CD14-positive monocyte (primary cell): ENCODE data around the gene LRRC45. TPM values are rescaled to one million over a fixed set of nuclear protein-coding genes. Genes with fewer than 3 reads are reported as not detected.
A peak's percentile ranks its signal among the peaks of the same experiment; 100 is the strongest.

Source experiments
- DNase-seq, 3 donors: peaks; one replicate each; pipeline ENCODE4 v3.0.0-alpha.2; 2011 to 2022
- H2AFZ ChIP-seq: 2 replicates; pipeline ENCODE4 v1.6.0; 2012; ENCODE audit warnings: mild to moderate bottlenecking, low read depth, low read length, inconsistent platforms; ENCODE audit not compliant: insufficient read depth, poor library complexity, severe bottlenecking
- H3K27ac ChIP-seq, 2 donors: 1 replicate in 1 of 2; 2 replicates in 1 of 2; pipeline ENCODE4 v1.5.1; 2012 to 2013; ENCODE audit warnings: low read length in 2 of 2, control low read depth in 1 of 2, inconsistent platforms in 1 of 2, low read depth in 1 of 2, mild to moderate bottlenecking in 1 of 2
- H3K27me3 ChIP-seq, 2 donors: one replicate each; pipeline versions ENCODE4 v1.6.0 to v1.6.1; 2011 to 2013; ENCODE audit warnings: low read length in 2 of 2; ENCODE audit not compliant: control insufficient read depth in 2 of 2, insufficient read depth in 2 of 2
- H3K36me3 ChIP-seq, 2 donors: replicated peaks in 1 of 2; 1 replicate in 1 of 2; 2 replicates in 1 of 2; pipeline versions ENCODE4 v1.5.1 to v1.6.1; 2012 to 2013; ENCODE audit warnings: low read length in 2 of 2, control low read depth in 1 of 2, inconsistent platforms in 1 of 2, mild to moderate bottlenecking in 1 of 2; ENCODE audit not compliant: insufficient read depth in 2 of 2, control insufficient read depth in 1 of 2
- H3K4me1 ChIP-seq, 2 donors: 1 replicate in 1 of 2; 2 replicates in 1 of 2; pipeline versions ENCODE4 v1.5.1 to v1.6.1; 2012 to 2013; ENCODE audit warnings: low read length in 2 of 2, control low read depth in 1 of 2, inconsistent platforms in 1 of 2, mild to moderate bottlenecking in 1 of 2, moderate library complexity in 1 of 2; ENCODE audit not compliant: insufficient read depth in 2 of 2, control insufficient read depth in 1 of 2
- H3K4me2 ChIP-seq: replicated peaks from 2 replicates; pipeline ENCODE3; 2012; ENCODE audit warnings: low read length, moderate library complexity, mild to moderate bottlenecking; ENCODE audit not compliant: poor library complexity, severe bottlenecking; ENCODE audit errors: extremely low read depth
- H3K4me3 ChIP-seq, 3 experiments: fragments of 200-600 bp in 1 of 3; sonication (generic) in 1 of 3; replicated peaks in 1 of 3; 1 replicate in 2 of 3; 2 replicates in 1 of 3; pipeline ENCODE4 v1.5.1; 2011 to 2013; ENCODE audit warnings: low read length in 3 of 3, mild to moderate bottlenecking in 3 of 3, control low read depth in 2 of 3, low read depth in 2 of 3, inconsistent platforms in 1 of 3, moderate library complexity in 1 of 3
- H3K79me2 ChIP-seq: 2 replicates; pipeline ENCODE4 v1.6.0; 2012; ENCODE audit warnings: mild to moderate bottlenecking, control low read depth, inconsistent platforms, low read length, moderate library complexity; ENCODE audit not compliant: insufficient read depth
- H3K9ac ChIP-seq: 2 replicates; pipeline ENCODE4 v1.6.0; 2017; ENCODE audit warnings: low read length, mild to moderate bottlenecking; ENCODE audit not compliant: insufficient read depth, poor library complexity, severe bottlenecking
- H3K9me3 ChIP-seq, 2 donors: replicated peaks in 1 of 2; 1 replicate in 1 of 2; 2 replicates in 1 of 2; pipeline versions ENCODE4 v1.5.1 to v1.6.1; 2012 to 2013; ENCODE audit warnings: low read length in 2 of 2, control low read depth in 1 of 2; ENCODE audit not compliant: control insufficient read depth in 1 of 2, insufficient read depth in 1 of 2
- H4K20me1 ChIP-seq: 2 replicates; pipeline ENCODE4 v1.6.0; 2012; ENCODE audit warnings: mild to moderate bottlenecking, low read length, control low read depth, moderate library complexity; ENCODE audit not compliant: insufficient read depth
- H3K27ac Mint-ChIP-seq, 7 donors: one replicate each; pipeline ENCODE4 v1.8.0; 2020; ENCODE audit warnings: mild to moderate bottlenecking in 7 of 7, mixed read lengths in 7 of 7, moderate library complexity in 6 of 7, inconsistent platforms in 2 of 7
- H3K27me3 Mint-ChIP-seq, 3 donors: one replicate each; pipeline ENCODE4 v1.8.0; 2021 to 2022; ENCODE audit warnings: low read depth in 3 of 3, mild to moderate bottlenecking in 3 of 3, mixed read lengths in 3 of 3, moderate library complexity in 3 of 3, inconsistent platforms in 1 of 3
- H3K36me3 Mint-ChIP-seq, 2 donors: one replicate each; pipeline ENCODE4 v1.8.0; 2020; ENCODE audit warnings: mixed read lengths in 2 of 2, inconsistent platforms in 1 of 2, mild to moderate bottlenecking in 1 of 2
- H3K4me1 Mint-ChIP-seq: one replicate; pipeline ENCODE4 v1.8.0; 2020; ENCODE audit warnings: mild to moderate bottlenecking, mixed read lengths
- H3K4me3 Mint-ChIP-seq, 2 donors: one replicate each; pipeline ENCODE4 v1.8.0; 2020; ENCODE audit warnings: mild to moderate bottlenecking in 2 of 2, mixed read lengths in 2 of 2, moderate library complexity in 1 of 2
- H3K9me3 Mint-ChIP-seq, 7 donors: one replicate each; pipeline ENCODE4 v1.8.0; 2020 to 2022; ENCODE audit warnings: mixed read lengths in 7 of 7, mild to moderate bottlenecking in 6 of 7, moderate library complexity in 6 of 7, inconsistent platforms in 2 of 7
- CTCF ChIP-seq: fragments of 200-600 bp; IDR thresholded peaks from one replicate; pipeline ENCODE4 v1.8.0; 2022; ENCODE audit warnings: antibody characterized with exemption, mild to moderate bottlenecking
- WGBS: methylation state at CpG from one replicate; pipeline ENCODE4 v1.1.5; 2013; ENCODE audit warnings: missing lambda C conversion rate; ENCODE audit not compliant: insufficient coverage; 5-methylcytosine and 5-hydroxymethylcytosine counted together
- intact Hi-C, 2 donors: fragments of 100-400 bp; cut with micrococcal nuclease; formaldehyde crosslinking; loops; one replicate each; pipeline versions ENCODE4 v1.15.0 to v1.15.1; 2023
- polyA plus RNA-seq, 3 donors: library from polyadenylated mRNA; depleted of rRNA in 1 of 3; unstranded in 2 of 3; stranded (reverse) in 1 of 3; fragments of 300-500 nt in 2 of 3; fragments of >200 nt in 1 of 3; fragmentation: Illumina TruSeq in 2 of 3; gene quantifications; 1 replicate in 2 of 3; 2 replicates in 1 of 3; pipeline ENCODE4 v1.2.3, GENCODE V29; 2012 to 2021

The LRRC45 gene
- polyA plus RNA-seq, 3 donors, result 2.6 to 12.2 (median 3.4) TPM

DNA sequence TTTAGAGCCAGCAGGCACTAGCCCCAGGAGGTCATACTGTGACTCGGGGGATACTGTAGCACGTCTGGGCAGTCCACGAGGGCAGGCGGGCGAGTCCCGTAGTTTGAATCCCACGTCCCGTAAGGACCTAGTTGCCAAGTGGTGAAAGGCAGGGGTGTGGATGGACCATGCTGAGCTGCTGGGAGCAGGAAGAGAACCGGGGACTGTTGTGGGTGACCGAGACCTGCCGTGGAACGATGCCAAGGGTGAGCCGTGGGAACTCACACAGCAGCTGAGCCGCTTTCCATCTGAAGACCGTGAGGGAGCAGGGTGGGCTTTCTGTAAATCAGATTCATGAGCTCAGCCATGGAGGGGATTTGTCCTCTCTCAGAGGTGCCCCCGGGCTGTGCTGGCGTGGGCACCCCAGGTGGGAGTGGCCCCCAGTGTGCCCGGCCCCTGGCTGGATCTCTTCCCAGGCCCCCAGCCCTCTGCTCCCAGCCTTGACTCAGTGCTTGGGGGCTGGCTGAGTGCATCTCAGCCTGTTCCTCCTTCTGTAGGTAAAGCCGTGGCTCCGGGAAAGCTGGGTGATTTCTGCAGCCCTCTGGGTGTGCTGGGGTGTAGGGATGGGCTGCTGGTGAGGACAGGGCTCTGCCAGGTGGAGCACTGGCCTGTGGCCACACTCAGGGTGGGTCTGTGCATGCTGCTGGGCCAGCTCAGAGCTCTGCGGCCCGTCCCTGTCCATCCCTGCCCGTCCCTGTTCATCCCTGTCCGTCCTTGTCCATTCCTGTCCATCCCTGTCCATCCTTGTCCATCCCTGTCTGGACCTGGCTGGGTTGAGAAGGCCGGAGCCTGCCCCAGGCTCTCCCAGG, 32.0 kb upstream of the LRRC45 start:
- H2AFZ ChIP-seq, result no peak overlapping the region
- H3K27ac Mint-ChIP-seq, result peak overlapping the region in 1 of 7 donors; percentile 56
- no peaks in the 10 kb centered on the region for H3K4me1 Mint-ChIP-seq
- H3K27me3 Mint-ChIP-seq, result peaks cover 0 to 1% (median 0%) of the 10 kb centered on the region in 3 donors
- no peak overlapping the region for H3K4me3 ChIP-seq
- peaks cover 31 to 41% of the 10 kb centered on the region in 2 donors for H3K36me3 ChIP-seq
- H3K27ac ChIP-seq, result no peak overlapping the region
- H3K79me2 ChIP-seq, result no peaks in the 10 kb centered on the region
- no peaks in the 10 kb centered on the region for H3K9me3 Mint-ChIP-seq
- no peak for TF ChIP-seq CTCF
- no peak overlapping the region for H3K4me2 ChIP-seq
- H3K9me3 ChIP-seq, result no peaks in the 10 kb centered on the region
- no peaks in the 10 kb centered on the region for H3K27me3 ChIP-seq
- H3K9ac ChIP-seq, result no peak overlapping the region
- H3K4me1 ChIP-seq, result no peaks in the 10 kb centered on the region
- H4K20me1 ChIP-seq, result peaks cover 14% of the 10 kb centered on the region
- intact Hi-C loops, result no loop called here
- 96% methylated on average over 22 of the region's 25 CpGs for WGBS
- H3K4me3 Mint-ChIP-seq, result no peak overlapping the region
- peaks cover 40 to 58% of the 10 kb centered on the region in 2 donors for H3K36me3 Mint-ChIP-seq
- DNase-seq, result no peak

GRCh38 chr17:81991684-81992305, 31.3 kb upstream of the LRRC45 start:
- DNase-seq, result no peak
- Mint-ChIP-seq H3K4me3 (no peak overlapping the region), H3K27me3 (peaks cover 0 to 1% (median 0%) of the 10 kb centered on the region in 3 donors), H3K4me1 (no peaks in the 10 kb centered on the region), H3K27ac (no peak overlapping the region), H3K9me3 (peaks cover 0 to 2% (median 0%) of the 10 kb centered on the region in 7 donors), H3K36me3 (peaks cover 38 to 59% of the 10 kb centered on the region in 2 donors)
- intact Hi-C loops, result no loop called here
- Histone ChIP-seq H3K9me3 (no peaks in the 10 kb centered on the region), H3K9ac (no peak overlapping the region), H3K36me3 (peaks cover 29 to 42% of the 10 kb centered on the region in 2 donors), H3K79me2 (no peaks in the 10 kb centered on the region), H3K4me1 (no peaks in the 10 kb centered on the region), H3K27me3 (no peaks in the 10 kb centered on the region), H4K20me1 (peaks cover 14% of the 10 kb centered on the region), H3K4me2 (no peak overlapping the region), H2AFZ (no peak overlapping the region), H3K27ac (no peak overlapping the region), H3K4me3 (no peak overlapping the region)
- no peak for TF ChIP-seq CTCF
- WGBS, result 90% methylated on average over 26 of the region's 31 CpGs
